ENCODE data around the gene DUS2.
A peak's percentile ranks its signal among the peaks of the same experiment; 100 is the strongest.

The DUS2 gene

GRCh38 chr16:68047987-68048386, 24.9 kb downstream of the DUS2 start:
- no peak for DNase-seq

GRCh38 chr16:68049449-68049848, 26.4 kb downstream of the DUS2 start:
- no peak for DNase-seq

GRCh38 chr16:68055395-68055794, 32.3 kb downstream of the DUS2 start:
- no peak for DNase-seq

GRCh38 chr16:68059804-68060203, 36.7 kb downstream of the DUS2 start:
- DNase-seq = peak; percentile 36

- no peak for DNase-seq
Measured at GRCh38 chr16:68061396-68061795, 38.3 kb downstream of the DUS2 start.

- peak; percentile 74 for DNase-seq
Measured at GRCh38 chr16:68062910-68063393, 39.9 kb downstream of the DUS2 start.

- peak; percentile 78 for DNase-seq
Measured at GRCh38 chr16:68064791-68065365, 41.8 kb downstream of the DUS2 start.

GRCh38 chr16:68065716-68066305, 42.7 kb downstream of the DUS2 start:
- no peak for DNase-seq

- DNase-seq = no peak
Measured at GRCh38 chr16:68066763-68067162, 43.7 kb downstream of the DUS2 start.

- no peak for DNase-seq
Measured at GRCh38 chr16:68068926-68069325, 45.8 kb downstream of the DUS2 start.

GRCh38 chr16:68069511-68070248, 46.6 kb downstream of the DUS2 start:
- DNase-seq = peak; percentile 60

- no peak for DNase-seq
Measured at GRCh38 chr16:68070249-68070730, 47.2 kb downstream of the DUS2 start.

GRCh38 chr16:68070806-68071517, 47.9 kb downstream of the DUS2 start:
- DNase-seq = no peak

GRCh38 chr16:68071518-68071901, 48.4 kb downstream of the DUS2 start:
- DNase-seq = no peak

GRCh38 chr16:68072038-68072695, 49.1 kb downstream of the DUS2 start:
- no peak for DNase-seq

GRCh38 chr16:68073902-68074760, 51.0 kb downstream of the DUS2 start:
- no peak for DNase-seq

GRCh38 chr16:68074850-68075555, 51.9 kb downstream of the DUS2 start:
- DNase-seq = peak; percentile 87

GRCh38 chr16:68075980-68076379, 52.9 kb downstream of the DUS2 start:
- DNase-seq = no peak

GRCh38 chr16:68076560-68076959, 53.5 kb downstream of the DUS2 start:
- no peak for DNase-seq

- no peak for DNase-seq
Measured at GRCh38 chr16:68077866-68078700, 55.0 kb downstream of the DUS2 start.
